Adrenal gland (tissue), 12 donors: ENCODE results near the gene DGLUCY. TPM values are rescaled to one million over a fixed set of nuclear protein-coding genes. Genes with fewer than 3 reads are reported as not detected.

ENCODE experiments used
- DNase-seq, 7 donors: peaks; one replicate each; pipeline ENCODE4 v3.0.0-alpha.2; 2019 to 2020
- H3K27ac ChIP-seq, 5 donors: fragments of 200-600 bp; sonication (generic) in 4 of 5; 1 replicate in 3 of 5; 2 replicates in 2 of 5; pipeline versions ENCODE4 v1.5.1 to v1.8.0; 2016 to 2020; ENCODE audit warnings: mild to moderate bottlenecking in 1 of 5
- H3K27me3 ChIP-seq: fragments of 200-600 bp; 2 replicates; pipeline ENCODE4 v1.8.0; 2021
- H3K36me3 ChIP-seq, 2 donors: fragments of 200-600 bp; replicated peaks in 1 of 2; 1 replicate in 1 of 2; 2 replicates in 1 of 2; pipeline versions ENCODE4 v1.5.1 to v1.8.0; 2018 to 2022
- H3K4me1 ChIP-seq, 2 donors: fragments of 200-600 bp; replicated peaks in 1 of 2; 1 replicate in 1 of 2; 2 replicates in 1 of 2; pipeline versions ENCODE4 v1.5.1 to v1.8.0; 2018 to 2021
- H3K4me3 ChIP-seq, 4 donors: fragments of 200-600 bp; sonication (generic) in 3 of 4; one replicate each; pipeline ENCODE4 v1.5.1; 2016 to 2018
- H3K9me3 ChIP-seq, 3 donors: fragments of 200-600 bp; sonication (generic) in 1 of 3; replicated peaks in 1 of 3; 1 replicate in 2 of 3; 2 replicates in 1 of 3; pipeline versions ENCODE4 v1.5.1 to v1.8.0; 2016 to 2021
- CTCF ChIP-seq, 6 experiments: fragments of 450-650 bp in 4 of 6; fragments of 200-600 bp in 2 of 6; sonication (generic) in 1 of 6; IDR thresholded peaks; 1 replicate in 5 of 6; 2 replicates in 1 of 6; pipeline versions ENCODE4 v1.5.1 to v1.8.0; 2016 to 2021; ENCODE audit warnings: antibody characterized with exemption in 6 of 6, mild to moderate bottlenecking in 2 of 6, moderate library complexity in 1 of 6
- POLR2A ChIP-seq, 2 donors: fragments of 450-650 bp; IDR thresholded peaks; one replicate each; pipeline ENCODE4 v1.6.1; 2017; ENCODE audit warnings: antibody characterized with exemption in 2 of 2, mild to moderate bottlenecking in 2 of 2, moderate library complexity in 1 of 2
- WGBS, 4 donors: extraction: QIAGEN DNeasy Blood & Tissue Kit in 2 of 4; methylation state at CpG; one replicate each; pipeline versions ENCODE4 v1.1.5 to v1.1.7; 2013 to 2017; 5-methylcytosine and 5-hydroxymethylcytosine counted together
- intact Hi-C, 2 donors: fragments of 100-400 bp; cut with DNase I; formaldehyde crosslinking; loops; one replicate each; pipeline versions ENCODE4 v1.14.1 to v1.15.0; 2022 to 2023
- polyA plus RNA-seq, 3 donors: library from polyadenylated mRNA; stranded (reverse); fragments of 200-250 nt in 2 of 3; fragments of 350-450 nt in 1 of 3; fragmentation: Illumina TruSeq in 1 of 3; extraction: RNeasy Lipid Tissue Mini Kit (QIAGEN cat#74804) in 1 of 3; gene quantifications; one replicate each; pipeline ENCODE4 v1.2.3, GENCODE V29; 2013 to 2014
- total RNA-seq, 9 donors: library from RNA; depleted of rRNA in 4 of 9; stranded (reverse); fragments of >200 nt in 4 of 9; fragments of 120-200 nt in 1 of 9; fragmentation: NEBNext Ultra II Directional in 1 of 9; extraction: Animal tissue kit (Norgen Biotek cat#: 25700) in 1 of 9; gene quantifications; one replicate each; pipeline versions ENCODE4 v1.1.0 to v1.2.4, GENCODE V29; 2013 to 2023
- donor health status: healthy with polysubstance abuse.
- donor health status: Bipolar disorder and iron deficiency.
- donor health status: DM: yes; HTN: yes; CAD: no.
- donor health status: DM: no; HTN: no; CAD: no.
- donor health status: DM: no; HTN: no; CAD: no.
- donor health status: DM: yes; HTN: yes; CAD: no.

Gene DGLUCY
- total and polyA plus RNA-seq, 12 donors: 48.9 to 93.4 (median 70.9) TPM

GRCh38 chr14:91158091-91158790, 44.4 kb downstream of the DGLUCY start:
- DNase-seq: no peak
- Histone ChIP-seq H3K27me3 (no peaks in the 10 kb centered on the region), H3K4me3 (no peak overlapping the region), H3K9me3 (no peaks in the 10 kb centered on the region), H3K36me3 (peaks cover 0 to 53% of the 10 kb centered on the region in 2 donors), H3K4me1 (peaks cover 9 to 11% of the 10 kb centered on the region in 2 donors), H3K27ac (no peak overlapping the region)
- 87 to 100% (median 94%) methylated on average over 2 of the region's 2 CpGs for WGBS, 4 donors
- TF ChIP-seq POLR2A (IDR thresholded peaks at IDR 0.05) (no peak), CTCF (IDR thresholded peaks at IDR 0.05) (no peak)
- intact Hi-C loops: no loop called here

GRCh38 chr14:91159182-91159581, 45.3 kb downstream of the DGLUCY start:
- TF ChIP-seq CTCF (IDR thresholded peaks at IDR 0.05) (no peak), POLR2A (IDR thresholded peaks at IDR 0.05) (no peak)
- WGBS, 4 donors: 96 to 98% (median 96%) methylated on average over 6 of the region's 6 CpGs

GRCh38 chr14:91159906-91160305, 46.0 kb downstream of the DGLUCY start:
- WGBS, 4 donors: 96 to 98% (median 97%) methylated on average over 6 of the region's 6 CpGs
- Histone ChIP-seq H3K27me3 (no peaks in the 10 kb centered on the region), H3K36me3 (peaks cover 0 to 53% of the 10 kb centered on the region in 2 donors), H3K4me1 (peaks cover 8 to 12% of the 10 kb centered on the region in 2 donors), H3K27ac (no peak overlapping the region), H3K4me3 (no peak overlapping the region), H3K9me3 (no peaks in the 10 kb centered on the region)
- intact Hi-C loops: no loop called here
- TF ChIP-seq POLR2A (IDR thresholded peaks at IDR 0.05) (no peak), CTCF (IDR thresholded peaks at IDR 0.05) (no peak)
- DNase-seq: no peak

More at GRCh38 chr14:91159182-91159581, 45.3 kb downstream of the DGLUCY start:
- H3K4me3 ChIP-seq: no peak overlapping the region
- no peaks in the 10 kb centered on the region for H3K9me3 ChIP-seq
- no peaks in the 10 kb centered on the region for H3K27me3 ChIP-seq
- no peak for DNase-seq
- peaks cover 0 to 53% of the 10 kb centered on the region in 2 donors for H3K36me3 ChIP-seq
- intact Hi-C loops: no loop called here
- peaks cover 9 to 11% of the 10 kb centered on the region in 2 donors for H3K4me1 ChIP-seq
- H3K27ac ChIP-seq: no peak overlapping the region

- Histone ChIP-seq H3K36me3 (peaks cover 0 to 59% of the 10 kb centered on the region in 2 donors), H3K9me3 (no peaks in the 10 kb centered on the region), H3K27ac (no peak overlapping the region), H3K4me3 (no peak overlapping the region), H3K4me1 (peaks cover 4 to 8% of the 10 kb centered on the region in 2 donors), H3K27me3 (no peaks in the 10 kb centered on the region)
- TF ChIP-seq POLR2A (IDR thresholded peaks at IDR 0.05): no peak
- no peak for TF ChIP-seq CTCF (IDR thresholded peaks at IDR 0.05)
- DNase-seq: no peak
- 88 to 97% (median 93%) methylated on average over 8 to 14 of the region's 14 CpGs for WGBS, 4 donors
- intact Hi-C loops: no loop called here
Measured at GRCh38 chr14:91163316-91163715, 49.4 kb downstream of the DGLUCY start.
